HEK293 (cell line): Measurements from ENCODE around the gene NINJ2.

ENCODE experiments used
- CTCF ChIA-PET: fragments of 350-600 bp; formaldehyde crosslinking; extraction: SDS; loops from one replicate; lab custom pipeline; 2021; ENCODE audit warnings: antibody characterized with exemption; lab: Yijun Ruan, JAX
- POLR2A ChIA-PET: fragments of 300-600 bp; formaldehyde crosslinking; extraction: SDS; loops from one replicate; lab custom pipeline; 2020; ENCODE audit warnings: antibody characterized with exemption, inconsistent platforms; lab: Yijun Ruan, JAX
- H3K27ac ChIP-seq: fragments of 200-500 bp; sonication (Bioruptor generic); 2 replicates; pipeline ENCODE4 v1.5.1; 2014; ENCODE audit warnings: low read depth, low read length, control low read depth, inconsistent platforms; ENCODE audit errors: extremely low read depth
- H3K36me3 ChIP-seq, 2 experiments: fragments of 200-500 bp in 1 of 2; sonication (Bioruptor generic) in 1 of 2; 1 replicate in 1 of 2; 2 replicates in 1 of 2; pipeline ENCODE4 v1.5.1; 2014 to 2017; ENCODE audit warnings: inconsistent platforms in 2 of 2, low read length in 2 of 2; ENCODE audit not compliant: control insufficient read depth in 2 of 2, insufficient read depth in 1 of 2
- H3K4me1 ChIP-seq: fragments of 200-500 bp; sonication (Bioruptor generic); 2 replicates; pipeline ENCODE4 v1.5.1; 2014; ENCODE audit warnings: mild to moderate bottlenecking, low read length, inconsistent platforms; ENCODE audit not compliant: control insufficient read depth, insufficient read depth
- H3K4me3 ChIP-seq: 2 replicates; pipeline ENCODE4 v1.5.1; 2011; ENCODE audit warnings: low read depth, mild to moderate bottlenecking, control low read depth, low read length, moderate library complexity
- H3K9me3 ChIP-seq: fragments of 200-500 bp; sonication (Bioruptor generic); 2 replicates; pipeline ENCODE4 v1.5.1; 2014; ENCODE audit warnings: low read depth, low read length, inconsistent platforms; ENCODE audit not compliant: control insufficient read depth, insufficient read depth
- GLI2 ChIP-seq: fragments of 450-650 bp; formaldehyde crosslinking; IDR thresholded peaks from 2 replicates; pipeline ENCODE4; 2017; ENCODE audit warnings: missing biosample characterization, missing genetic modification characterization, low read depth, borderline replicate concordance
- HOXC10 ChIP-seq: sonication (generic); formaldehyde crosslinking; IDR thresholded peaks from 2 replicates; pipeline ENCODE4 v1.8.1; 2023; ENCODE audit warnings: mild to moderate bottlenecking, missing genetic modification reagents
- IKZF3 ChIP-seq: fragments of 450-650 bp; IDR thresholded peaks from 2 replicates; pipeline ENCODE4 v1.5.0; 2018; ENCODE audit warnings: missing biosample characterization, mild to moderate bottlenecking, missing genetic modification characterization, moderate library complexity
- KLF10 ChIP-seq: fragments of 450-650 bp; IDR thresholded peaks from 2 replicates; pipeline ENCODE4 v1.5.1; 2018; ENCODE audit warnings: missing biosample characterization, mild to moderate bottlenecking, missing genetic modification characterization
- REPIN1 ChIP-seq: fragments of 450-650 bp; formaldehyde crosslinking; IDR thresholded peaks from 2 replicates; pipeline ENCODE4 v1.5.1; 2017; ENCODE audit warnings: missing biosample characterization, missing genetic modification characterization, low read depth
- SALL2 ChIP-seq: fragments of 450-650 bp; formaldehyde crosslinking; IDR thresholded peaks from 2 replicates; pipeline ENCODE4 v1.5.0; 2017; ENCODE audit warnings: missing biosample characterization, mild to moderate bottlenecking, missing genetic modification characterization, borderline replicate concordance
- SCRT1 ChIP-seq: fragments of 450-650 bp; formaldehyde crosslinking; IDR thresholded peaks from 2 replicates; pipeline ENCODE4 v1.5.1; 2016; ENCODE audit warnings: missing biosample characterization, missing genetic modification characterization, borderline replicate concordance
- YY1 ChIP-seq: fragments of 450-650 bp; formaldehyde crosslinking; IDR thresholded peaks from 2 replicates; pipeline ENCODE4 v1.5.1; 2018; ENCODE audit warnings: missing biosample characterization, missing genetic modification characterization
- ZNF114 ChIP-seq: fragments of 450-650 bp; formaldehyde crosslinking; IDR thresholded peaks from 2 replicates; pipeline ENCODE4 v1.5.0; 2017; ENCODE audit warnings: missing biosample characterization, missing genetic modification characterization
- ZNF157 ChIP-seq: fragments of 450-650 bp; formaldehyde crosslinking; IDR thresholded peaks from 2 replicates; pipeline ENCODE4 v1.5.1; 2016; ENCODE audit warnings: missing biosample characterization, missing genetic modification characterization
- ZNF24 ChIP-seq: fragments of 450-650 bp; formaldehyde crosslinking; IDR thresholded peaks from 2 replicates; pipeline ENCODE4 v1.5.1; 2016; ENCODE audit warnings: missing biosample characterization, missing genetic modification characterization
- ZNF248 ChIP-seq: fragments of 450-650 bp; formaldehyde crosslinking; IDR thresholded peaks from 2 replicates; pipeline ENCODE4 v1.5.1; 2017; ENCODE audit warnings: missing biosample characterization, missing genetic modification characterization
- ZNF292 ChIP-seq: fragments of 450-650 bp; formaldehyde crosslinking; IDR thresholded peaks from 2 replicates; pipeline ENCODE4 v1.5.1; 2016; ENCODE audit warnings: low read depth, missing biosample characterization, missing genetic modification characterization, borderline replicate concordance
- ZNF335 ChIP-seq: fragments of 450-650 bp; formaldehyde crosslinking; conservative IDR thresholded peaks from 2 replicates; pipeline ENCODE4 v1.5.1; 2016; ENCODE audit warnings: missing biosample characterization, missing genetic modification characterization
- ZNF391 ChIP-seq: fragments of 450-650 bp; formaldehyde crosslinking; IDR thresholded peaks from 2 replicates; pipeline ENCODE4 v1.5.1; 2016; ENCODE audit warnings: low read depth, missing biosample characterization, missing genetic modification characterization, borderline replicate concordance
- ZNF404 ChIP-seq: fragments of 450-650 bp; formaldehyde crosslinking; IDR thresholded peaks from 2 replicates; pipeline ENCODE4 v1.5.1; 2017; ENCODE audit warnings: missing biosample characterization, missing genetic modification characterization
- ZNF423 ChIP-seq: fragments of 450-650 bp; formaldehyde crosslinking; IDR thresholded peaks from 2 replicates; pipeline ENCODE4 v1.5.1; 2016; ENCODE audit warnings: missing biosample characterization, missing genetic modification characterization
- ZNF530 ChIP-seq: fragments of 450-650 bp; formaldehyde crosslinking; IDR thresholded peaks from 2 replicates; pipeline ENCODE4 v1.5.1; 2016; ENCODE audit warnings: low read depth, missing biosample characterization, missing genetic modification characterization
- ZNF560 ChIP-seq: fragments of 450-650 bp; formaldehyde crosslinking; IDR thresholded peaks from 2 replicates; pipeline ENCODE4 v1.5.1; 2017; ENCODE audit warnings: missing biosample characterization, missing genetic modification characterization, borderline replicate concordance
- ZNF610 ChIP-seq: fragments of 450-650 bp; formaldehyde crosslinking; IDR thresholded peaks from 2 replicates; pipeline ENCODE4 v1.5.1; 2016; ENCODE audit warnings: missing biosample characterization, missing genetic modification characterization, borderline replicate concordance
- ZNF664 ChIP-seq: fragments of 450-650 bp; formaldehyde crosslinking; IDR thresholded peaks from 2 replicates; pipeline ENCODE4 v1.5.1; 2016; ENCODE audit warnings: missing biosample characterization, missing genetic modification characterization
- ZNF776 ChIP-seq: fragments of 450-650 bp; formaldehyde crosslinking; IDR thresholded peaks from 2 replicates; pipeline ENCODE4 v1.5.0; 2017; ENCODE audit warnings: missing biosample characterization, missing genetic modification characterization, borderline replicate concordance
- ZNF791 ChIP-seq: fragments of 450-650 bp; formaldehyde crosslinking; IDR thresholded peaks from 2 replicates; pipeline ENCODE4 v1.5.1; 2016; ENCODE audit warnings: missing biosample characterization, missing genetic modification characterization
- ZNF792 ChIP-seq: fragments of 450-650 bp; formaldehyde crosslinking; IDR thresholded peaks from 2 replicates; pipeline ENCODE4 v1.5.1; 2016; ENCODE audit warnings: missing biosample characterization, missing genetic modification characterization
- TF ChIP-seq, protein P1 (sequence below): fragments of 450-650 bp; formaldehyde crosslinking; IDR thresholded peaks from 2 replicates; pipeline ENCODE4 v1.5.1; 2016; ENCODE audit warnings: missing biosample characterization, missing genetic modification characterization
- TF ChIP-seq, protein P2 (sequence below): fragments of 450-650 bp; formaldehyde crosslinking; IDR thresholded peaks from 2 replicates; pipeline ENCODE4 v1.5.1; 2017; ENCODE audit warnings: missing biosample characterization, mild to moderate bottlenecking, missing genetic modification characterization, moderate library complexity
- TF ChIP-seq, protein P3 (sequence below): fragments of 450-650 bp; formaldehyde crosslinking; IDR thresholded peaks from 2 replicates; pipeline ENCODE4 v1.5.1; 2017; ENCODE audit warnings: missing biosample characterization, missing genetic modification characterization

NINJ2 gene

DNA sequence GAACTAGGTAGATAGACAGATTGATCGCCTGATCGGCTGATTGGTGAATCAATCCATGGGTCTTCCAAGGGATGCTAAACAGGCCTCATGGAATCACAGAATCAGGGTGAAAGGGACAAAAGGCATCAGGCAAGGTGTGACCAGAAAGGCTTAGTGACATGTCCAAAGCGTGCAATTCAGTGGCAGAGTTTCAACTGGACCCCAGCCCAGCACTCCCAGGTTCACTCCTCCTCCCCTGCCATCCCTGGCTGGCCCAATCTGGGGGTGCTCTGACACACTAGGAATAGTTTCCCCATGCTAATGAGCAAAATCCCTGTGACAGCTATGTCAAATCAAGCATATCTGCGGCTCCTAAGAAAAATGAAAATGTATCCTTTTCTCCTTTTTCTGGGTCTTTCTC is 50.4 kb downstream of the NINJ2 start:
- CTCF ChIA-PET, result interaction anchor here (1.2 kb wide), 1 partner anchor 9 kb away, joined by 5 read pairs; no protein-coding TSS in a partner anchor
- no peak overlapping the region for H3K4me3 ChIP-seq
- POLR2A ChIA-PET, result no interaction called here
- H3K9me3 ChIP-seq, result no peaks in the 10 kb centered on the region
- no peak for TF ChIP-seq YY1
- TF ChIP-seq GLI2, result no peak
- no peak for TF ChIP-seq ZNF335 (tag by site-specific recombination)
- TF ChIP-seq ZNF664 (tag by site-specific recombination), result no peak
- TF ChIP-seq, protein P1, sequence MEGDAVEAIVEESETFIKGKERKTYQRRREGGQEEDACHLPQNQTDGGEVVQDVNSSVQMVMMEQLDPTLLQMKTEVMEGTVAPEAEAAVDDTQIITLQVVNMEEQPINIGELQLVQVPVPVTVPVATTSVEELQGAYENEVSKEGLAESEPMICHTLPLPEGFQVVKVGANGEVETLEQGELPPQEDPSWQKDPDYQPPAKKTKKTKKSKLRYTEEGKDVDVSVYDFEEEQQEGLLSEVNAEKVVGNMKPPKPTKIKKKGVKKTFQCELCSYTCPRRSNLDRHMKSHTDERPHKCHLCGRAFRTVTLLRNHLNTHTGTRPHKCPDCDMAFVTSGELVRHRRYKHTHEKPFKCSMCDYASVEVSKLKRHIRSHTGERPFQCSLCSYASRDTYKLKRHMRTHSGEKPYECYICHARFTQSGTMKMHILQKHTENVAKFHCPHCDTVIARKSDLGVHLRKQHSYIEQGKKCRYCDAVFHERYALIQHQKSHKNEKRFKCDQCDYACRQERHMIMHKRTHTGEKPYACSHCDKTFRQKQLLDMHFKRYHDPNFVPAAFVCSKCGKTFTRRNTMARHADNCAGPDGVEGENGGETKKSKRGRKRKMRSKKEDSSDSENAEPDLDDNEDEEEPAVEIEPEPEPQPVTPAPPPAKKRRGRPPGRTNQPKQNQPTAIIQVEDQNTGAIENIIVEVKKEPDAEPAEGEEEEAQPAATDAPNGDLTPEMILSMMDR, result no peak
- no peak for TF ChIP-seq REPIN1 (tag by site-specific recombination)
- no peak for TF ChIP-seq ZNF248
- TF ChIP-seq ZNF792 (tag by site-specific recombination), result no peak
- no peak for TF ChIP-seq ZNF610 (tag by site-specific recombination)
- TF ChIP-seq, protein P2, sequence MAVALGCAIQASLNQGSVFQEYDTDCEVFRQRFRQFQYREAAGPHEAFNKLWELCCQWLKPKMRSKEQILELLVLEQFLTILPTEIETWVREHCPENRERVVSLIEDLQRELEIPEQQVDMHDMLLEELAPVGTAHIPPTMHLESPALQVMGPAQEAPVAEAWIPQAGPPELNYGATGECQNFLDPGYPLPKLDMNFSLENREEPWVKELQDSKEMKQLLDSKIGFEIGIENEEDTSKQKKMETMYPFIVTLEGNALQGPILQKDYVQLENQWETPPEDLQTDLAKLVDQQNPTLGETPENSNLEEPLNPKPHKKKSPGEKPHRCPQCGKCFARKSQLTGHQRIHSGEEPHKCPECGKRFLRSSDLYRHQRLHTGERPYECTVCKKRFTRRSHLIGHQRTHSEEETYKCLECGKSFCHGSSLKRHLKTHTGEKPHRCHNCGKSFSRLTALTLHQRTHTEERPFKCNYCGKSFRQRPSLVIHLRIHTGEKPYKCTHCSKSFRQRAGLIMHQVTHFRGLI (tag by site-specific recombination), result no peak
- TF ChIP-seq HOXC10 (CRISPR knock-in tag), result no peak
- no peaks in the 10 kb centered on the region for H3K4me1 ChIP-seq
- H3K36me3 ChIP-seq, result no peaks in the 10 kb centered on the region
- H3K27ac ChIP-seq, result no peak overlapping the region

DNA sequence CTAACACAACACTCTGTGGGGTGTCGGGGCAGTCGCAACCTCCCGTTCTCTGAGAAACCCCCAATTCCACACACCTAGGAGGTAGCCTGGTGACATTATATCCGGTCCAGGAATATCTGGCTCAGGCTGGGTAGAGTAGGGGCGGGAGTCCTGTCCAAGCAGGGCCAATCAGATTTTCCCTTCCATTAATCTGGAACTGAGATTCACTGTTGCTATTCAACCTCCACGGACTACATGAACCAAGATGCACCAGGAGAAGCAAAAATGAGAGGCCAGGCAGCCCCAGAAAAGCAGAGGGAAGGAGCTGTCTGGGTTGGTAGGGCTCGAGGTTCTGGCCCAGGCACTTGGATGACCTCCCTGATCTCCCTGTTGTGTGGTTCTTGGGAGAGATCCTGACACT is 51.0 kb downstream of the NINJ2 start:
- CTCF ChIA-PET, result interaction anchor here (0.9 kb wide), 1 partner anchor 139 kb away, joined by 4 read pairs; no protein-coding TSS in a partner anchor
- H3K27ac ChIP-seq, result no peak overlapping the region
- no peak for TF ChIP-seq ZNF404 (tag by site-specific recombination)
- no peak for TF ChIP-seq SCRT1 (tag by site-specific recombination)
- no peak for TF ChIP-seq SALL2
- TF ChIP-seq ZNF791 (tag by site-specific recombination), result no peak
- TF ChIP-seq ZNF530 (tag by site-specific recombination), result no peak
- no peak for TF ChIP-seq ZNF423 (tag by site-specific recombination)
- TF ChIP-seq ZNF560 (tag by site-specific recombination), result no peak
- no peak for TF ChIP-seq ZNF24 (tag by site-specific recombination)
- no peaks in the 10 kb centered on the region for H3K9me3 ChIP-seq
- no peaks in the 10 kb centered on the region for H3K36me3 ChIP-seq
- POLR2A ChIA-PET, result no interaction called here
- H3K4me3 ChIP-seq, result no peak overlapping the region
- no peaks in the 10 kb centered on the region for H3K4me1 ChIP-seq

- Histone ChIP-seq H3K27ac (no peak overlapping the region), H3K4me3 (no peak overlapping the region), H3K9me3 (no peaks in the 10 kb centered on the region), H3K36me3 (no peaks in the 10 kb centered on the region), H3K4me1 (no peaks in the 10 kb centered on the region)
- TF ChIP-seq ZNF391 (tag by site-specific recombination), result no peak
- TF ChIP-seq ZNF114 (tag by site-specific recombination), result no peak
- TF ChIP-seq KLF10, result no peak
- TF ChIP-seq, protein P3, sequence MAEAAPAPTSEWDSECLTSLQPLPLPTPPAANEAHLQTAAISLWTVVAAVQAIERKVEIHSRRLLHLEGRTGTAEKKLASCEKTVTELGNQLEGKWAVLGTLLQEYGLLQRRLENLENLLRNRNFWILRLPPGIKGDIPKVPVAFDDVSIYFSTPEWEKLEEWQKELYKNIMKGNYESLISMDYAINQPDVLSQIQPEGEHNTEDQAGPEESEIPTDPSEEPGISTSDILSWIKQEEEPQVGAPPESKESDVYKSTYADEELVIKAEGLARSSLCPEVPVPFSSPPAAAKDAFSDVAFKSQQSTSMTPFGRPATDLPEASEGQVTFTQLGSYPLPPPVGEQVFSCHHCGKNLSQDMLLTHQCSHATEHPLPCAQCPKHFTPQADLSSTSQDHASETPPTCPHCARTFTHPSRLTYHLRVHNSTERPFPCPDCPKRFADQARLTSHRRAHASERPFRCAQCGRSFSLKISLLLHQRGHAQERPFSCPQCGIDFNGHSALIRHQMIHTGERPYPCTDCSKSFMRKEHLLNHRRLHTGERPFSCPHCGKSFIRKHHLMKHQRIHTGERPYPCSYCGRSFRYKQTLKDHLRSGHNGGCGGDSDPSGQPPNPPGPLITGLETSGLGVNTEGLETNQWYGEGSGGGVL (tag by site-specific recombination), result no peak
- no peak for TF ChIP-seq ZNF292 (tag by site-specific recombination)
- TF ChIP-seq IKZF3, result no peak
- TF ChIP-seq ZNF776 (tag by site-specific recombination), result no peak
- no peak for TF ChIP-seq ZNF157 (tag by site-specific recombination)
- ChIA-PET CTCF (interaction anchor here (0.9 kb wide), 1 partner anchor 139 kb away, joined by 4 read pairs; no protein-coding TSS in a partner anchor), POLR2A (no interaction called here)
These were observed 51.5 kb downstream of the NINJ2 start for GRCh38 chr12:611721-612120.
